ENCODE data around the gene NR2F2. TPM values are rescaled to one million over a fixed set of nuclear protein-coding genes. Genes with fewer than 3 reads are reported as not detected.

The NR2F2 gene
- total and polyA plus RNA-seq, 2 donors (not counting 1 experiment from before 2014, with no cell fraction given), result not detected

- WGBS (ENCODE audit: insufficient coverage), result 100% methylated on average over 3 of the region's 5 CpGs
- Mint-ChIP-seq H3K27me3 (peaks cover 9% of the 10 kb centered on the region), H3K4me1 (no peaks in the 10 kb centered on the region), H3K9me3 (ENCODE audit: insufficient read depth) (no peaks in the 10 kb centered on the region), H3K27ac (no peak overlapping the region), H3K4me3 (no peak overlapping the region)
- Histone ChIP-seq H3K36me3 (replicated peaks in 1 of 2; ENCODE audit: control extremely low read depth in 1 of 2, control insufficient read depth in 1 of 2, extremely low read depth in 1 of 2, insufficient read depth in 2 of 2, low read length in 1 of 2) (no peaks in the 10 kb centered on the region), H3K4me2 (replicated peaks; ENCODE audit: low read depth, low read length, poor library complexity, severe bottlenecking) (no peak overlapping the region), H3K27me3 (replicated peaks in 1 of 4; ENCODE audit: control extremely low read depth in 1 of 4, control insufficient read depth in 3 of 4, insufficient read depth in 4 of 4, low read length in 3 of 4) (peaks cover 0 to 3% (median 0%) of the 10 kb centered on the region in 4 experiments), H3K9ac (ENCODE audit: low read length) (no peak overlapping the region), H3K79me2 (ENCODE audit: control insufficient read depth, insufficient read depth, low read length) (no peaks in the 10 kb centered on the region), H4K20me1 (ENCODE audit: control insufficient read depth, insufficient read depth, low read length, poor library complexity, severe bottlenecking) (no peaks in the 10 kb centered on the region), H3K4me3 (ENCODE audit: control extremely low read depth in 1 of 5, extremely low read depth in 1 of 5, insufficient read depth in 1 of 5, low read depth in 2 of 5, low read length in 4 of 5) (no peak overlapping the region), H3K9me3 (ENCODE audit: control extremely low read depth in 1 of 3, control insufficient read depth in 2 of 3, insufficient read depth in 1 of 3, low read length in 2 of 3) (no peaks in the 10 kb centered on the region), H2AFZ (ENCODE audit: insufficient read depth, low read depth, low read length, poor library complexity, severe bottlenecking) (no peak overlapping the region), H3K4me1 (ENCODE audit: control insufficient read depth in 2 of 2, insufficient read depth in 2 of 2, low read length in 2 of 2) (no peaks in the 10 kb centered on the region), H3K27ac (ENCODE audit: low read length in 2 of 2) (no peak overlapping the region)
- intact Hi-C loops (cut with micrococcal nuclease), result no loop called here
- ChIA-PET CTCF (no interaction called here), POLR2A (no interaction called here)
- TF ChIP-seq EZH2 (IDR thresholded peaks at IDR 0.05; ENCODE audit: borderline replicate concordance, insufficient read depth, low read depth, low read length, poor library complexity, severe bottlenecking) (no peak), CTCF (IDR thresholded peaks at IDR 0.05) (no peak)
- ATAC-seq (ENCODE audit: low read depth) (no peak), DNase-seq (no peak)
These were observed 18.6 kb upstream of the NR2F2 start for GRCh38 chr15:96311956-96312294.

GRCh38 chr15:96312641-96313335 lies 17.7 kb upstream of the NR2F2 start:
- no peak overlapping the region for H3K4me3 ChIP-seq (ENCODE audit: control extremely low read depth in 1 of 5, extremely low read depth in 1 of 5, insufficient read depth in 1 of 5, low read depth in 2 of 5, low read length in 4 of 5)
- H3K79me2 ChIP-seq (ENCODE audit: control insufficient read depth, insufficient read depth, low read length), result no peaks in the 10 kb centered on the region
- Mint-ChIP-seq H3K4me3 (no peak overlapping the region), H3K4me1 (no peaks in the 10 kb centered on the region), H3K9me3 (ENCODE audit: insufficient read depth) (no peaks in the 10 kb centered on the region), H3K27ac (no peak overlapping the region), H3K27me3 (peaks cover 9% of the 10 kb centered on the region)
- ATAC-seq (ENCODE audit: low read depth) (no peak), DNase-seq (no peak)
- H3K4me1 ChIP-seq (ENCODE audit: control insufficient read depth in 2 of 2, insufficient read depth in 2 of 2, low read length in 2 of 2), result no peaks in the 10 kb centered on the region
- no peaks in the 10 kb centered on the region for H3K36me3 ChIP-seq (replicated peaks in 1 of 2; ENCODE audit: control extremely low read depth in 1 of 2, control insufficient read depth in 1 of 2, extremely low read depth in 1 of 2, insufficient read depth in 2 of 2, low read length in 1 of 2)
- H3K9ac ChIP-seq (ENCODE audit: low read length), result no peak overlapping the region
- ChIA-PET POLR2A (no interaction called here), CTCF (no interaction called here)
- H3K27me3 ChIP-seq (replicated peaks in 1 of 4; ENCODE audit: control extremely low read depth in 1 of 4, control insufficient read depth in 3 of 4, insufficient read depth in 4 of 4, low read length in 3 of 4), result peaks cover 0 to 8% (median 0%) of the 10 kb centered on the region in 4 experiments
- no peak for TF ChIP-seq EZH2 (IDR thresholded peaks at IDR 0.05; ENCODE audit: borderline replicate concordance, insufficient read depth, low read depth, low read length, poor library complexity, severe bottlenecking)
- TF ChIP-seq CTCF (IDR thresholded peaks at IDR 0.05), result no peak
- intact Hi-C loops (cut with micrococcal nuclease), result no loop called here
- WGBS (ENCODE audit: insufficient coverage), result 67% methylated on average over 1 of the region's 4 CpGs
- no peak overlapping the region for H3K4me2 ChIP-seq (replicated peaks; ENCODE audit: low read depth, low read length, poor library complexity, severe bottlenecking)
- no peak overlapping the region for H2AFZ ChIP-seq (ENCODE audit: insufficient read depth, low read depth, low read length, poor library complexity, severe bottlenecking)
- H4K20me1 ChIP-seq (ENCODE audit: control insufficient read depth, insufficient read depth, low read length, poor library complexity, severe bottlenecking), result no peaks in the 10 kb centered on the region
- H3K27ac ChIP-seq (ENCODE audit: low read length in 2 of 2), result no peak overlapping the region
- H3K9me3 ChIP-seq (ENCODE audit: control extremely low read depth in 1 of 3, control insufficient read depth in 2 of 3, insufficient read depth in 1 of 3, low read length in 2 of 3), result no peaks in the 10 kb centered on the region
